ENCODE results near the gene PREB.
"Not testable (repeated sequence)": the region's sequence is repeated elsewhere in the genome, so short reads cannot be mapped to it uniquely, and the experiment has no call there.

Gene PREB

DNA sequence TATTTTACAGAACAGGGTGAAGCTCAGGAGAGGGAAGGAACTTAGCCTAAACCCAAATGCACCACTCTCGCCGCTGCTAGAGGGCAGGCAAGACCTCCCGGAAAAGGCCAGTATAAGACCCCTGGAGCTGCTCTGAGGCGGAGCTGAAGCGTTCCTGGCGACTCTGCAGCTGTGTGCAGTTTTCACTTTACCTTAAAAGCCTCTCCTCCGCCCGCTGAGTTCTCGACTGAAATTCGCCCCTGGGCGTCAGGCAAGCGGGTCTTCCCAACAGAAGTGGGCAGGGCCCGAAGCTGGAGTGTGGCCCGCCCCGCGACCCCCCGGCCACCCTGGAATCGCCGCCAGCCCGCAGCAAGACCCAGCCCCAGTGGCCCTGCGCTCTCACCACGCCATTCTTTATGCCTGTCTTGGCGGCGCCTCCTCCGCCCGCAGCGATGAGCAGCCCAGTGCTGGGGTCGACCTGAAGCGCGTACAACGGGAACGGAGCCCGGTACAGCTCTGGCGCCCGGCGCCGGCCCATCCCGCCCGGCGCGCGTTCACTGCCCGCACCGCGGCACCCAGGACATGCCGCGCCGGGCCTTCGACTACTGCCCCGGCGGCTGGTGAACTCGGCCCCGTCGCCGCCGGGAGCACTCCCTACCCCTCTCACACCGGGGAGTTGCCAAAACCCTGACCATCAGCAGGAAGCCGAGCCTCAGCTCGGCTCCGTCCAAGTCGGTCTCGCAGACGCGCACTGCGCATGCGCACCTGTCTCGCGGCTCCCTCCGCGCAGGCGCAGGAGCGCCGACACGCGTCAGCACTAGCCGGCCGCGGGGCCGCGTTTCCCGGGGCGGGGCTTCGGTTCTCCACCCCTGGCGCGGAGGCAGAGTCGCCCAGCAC is at the start of gene PREB:
Gene PREB, minus strand, starts transcription at position 732 of the 876 bp plus-strand sequence. Its CDS starts 215 bp downstream, at position 517.
- peak; percentile 99 for DNase-seq

DNA sequence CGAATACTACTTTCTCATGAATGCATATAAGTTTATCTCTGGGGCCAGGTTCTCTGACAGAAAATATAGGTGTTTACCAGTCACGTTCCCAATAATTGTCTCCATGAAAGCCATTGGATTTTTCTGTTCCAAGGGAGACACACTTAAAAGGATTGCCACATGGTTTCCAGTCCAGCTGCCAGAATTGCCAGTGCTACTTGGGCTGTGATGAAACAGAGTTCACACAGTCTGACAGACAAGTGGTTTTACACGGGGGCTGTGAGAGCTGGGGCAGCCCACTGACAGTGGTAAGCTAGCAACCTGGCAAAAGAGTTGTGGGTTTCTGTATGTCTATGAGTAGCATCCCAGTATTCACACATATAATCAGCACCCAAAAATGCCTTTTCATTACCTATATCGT is 49.7 kb upstream of the PREB start:
- DNase-seq, result no peak

- DNase-seq, result no peak
Observed at GRCh38 chr2:27182346-27182745, 47.9 kb upstream of the PREB start.

GRCh38 chr2:27179344-27180000 is 45.0 kb upstream of the PREB start:
- no peak for DNase-seq

DNA sequence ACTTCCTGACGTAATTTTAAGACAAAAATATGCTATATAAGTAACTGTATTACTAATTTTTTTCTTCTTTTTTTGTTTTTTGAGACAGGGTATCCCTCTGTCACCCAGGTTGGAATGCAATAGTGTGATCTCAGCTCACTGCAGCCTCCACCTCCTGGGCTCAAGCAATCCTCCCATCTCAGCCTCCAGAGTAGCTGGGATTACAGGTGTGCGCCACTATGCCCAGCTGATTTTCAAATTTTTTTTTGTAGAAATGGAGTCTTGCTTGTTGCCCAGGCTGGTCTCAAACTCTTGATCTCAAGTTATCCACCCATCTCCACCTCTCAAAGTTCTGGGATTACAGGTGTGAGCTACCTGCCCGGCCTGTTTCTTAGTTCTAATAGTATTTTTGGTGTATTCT is 44.0 kb upstream of the PREB start:
- no peak for DNase-seq

DNA sequence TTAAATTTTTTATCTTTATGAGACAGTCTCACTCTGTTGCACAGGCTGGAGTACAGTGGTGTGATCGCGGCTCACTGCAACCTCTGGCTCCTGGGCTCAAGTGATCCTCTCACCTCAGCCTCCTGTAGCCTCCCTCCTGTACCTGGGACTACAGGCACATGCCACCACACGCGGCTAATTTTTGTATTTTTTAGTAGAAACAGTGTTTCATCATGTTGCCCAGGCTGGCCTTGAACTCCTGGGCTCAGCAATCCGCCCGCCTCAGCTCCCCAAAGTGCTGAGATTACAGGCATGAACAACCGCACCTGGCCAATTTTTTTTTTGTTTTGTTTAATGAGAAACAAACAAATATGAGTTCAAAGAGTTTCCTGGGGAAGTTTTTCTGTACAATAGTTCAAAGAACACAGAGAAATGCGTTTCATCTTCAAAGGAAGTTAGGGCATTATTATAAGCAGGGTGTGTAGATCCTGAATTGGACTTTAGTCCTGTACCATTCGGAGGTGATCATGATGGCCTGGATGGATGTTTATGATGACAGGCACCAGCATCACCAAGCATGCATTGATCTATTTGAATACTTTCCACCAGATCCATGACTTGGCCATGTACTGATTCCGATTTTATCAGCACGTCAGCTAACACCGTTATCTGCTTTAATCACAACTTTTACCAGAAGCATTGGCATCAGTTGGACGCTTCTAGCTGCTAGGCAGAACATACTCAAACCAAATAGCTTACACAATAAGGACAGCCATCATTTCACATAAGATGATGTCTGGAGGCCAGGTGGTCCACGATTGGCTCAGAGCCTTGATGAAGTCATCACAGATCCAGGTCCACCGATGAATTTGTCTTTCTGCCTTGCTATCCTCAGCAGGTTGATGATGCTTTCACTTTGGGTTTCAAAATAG is 43.3 kb upstream of the PREB start:
- DNase-seq, result no peak

- not testable (repeated sequence) for DNase-seq
Observed at GRCh38 chr2:27175781-27176180, 41.3 kb upstream of the PREB start.

GRCh38 chr2:27175330-27175729 is 40.9 kb upstream of the PREB start:
- no peak for DNase-seq

- no peak for DNase-seq
Observed at GRCh38 chr2:27174638-27175037, 40.2 kb upstream of the PREB start.

DNA sequence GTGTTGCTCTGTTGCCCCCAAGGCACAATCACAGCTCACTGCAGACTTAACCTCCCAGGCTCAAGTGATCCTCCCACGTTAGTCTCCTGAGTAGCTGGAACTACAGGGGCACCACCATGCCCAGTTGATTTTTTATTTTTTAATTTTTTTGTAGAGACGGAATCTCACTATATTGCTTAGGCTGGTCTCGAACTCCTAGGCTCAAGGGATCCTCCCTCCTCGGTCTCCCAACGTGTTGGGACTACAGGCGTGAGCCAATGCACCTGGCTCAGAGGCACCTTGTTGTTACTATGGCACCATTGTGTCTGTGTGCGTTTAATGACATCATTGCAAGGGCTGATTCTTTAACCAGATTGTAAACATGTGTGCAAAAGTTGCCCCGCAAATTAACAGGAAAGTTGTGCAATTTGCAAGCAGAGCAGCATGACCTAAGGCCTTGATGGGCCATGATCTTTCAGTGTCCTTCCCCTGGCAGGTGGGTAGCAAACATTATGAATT is 37.0 kb upstream of the PREB start:
- DNase-seq, result no peak

- DNase-seq, result no peak
Observed at GRCh38 chr2:27170581-27171337, 36.3 kb upstream of the PREB start.

GRCh38 chr2:27164960-27165763 is 30.7 kb upstream of the PREB start:
- no peak for DNase-seq

DNA sequence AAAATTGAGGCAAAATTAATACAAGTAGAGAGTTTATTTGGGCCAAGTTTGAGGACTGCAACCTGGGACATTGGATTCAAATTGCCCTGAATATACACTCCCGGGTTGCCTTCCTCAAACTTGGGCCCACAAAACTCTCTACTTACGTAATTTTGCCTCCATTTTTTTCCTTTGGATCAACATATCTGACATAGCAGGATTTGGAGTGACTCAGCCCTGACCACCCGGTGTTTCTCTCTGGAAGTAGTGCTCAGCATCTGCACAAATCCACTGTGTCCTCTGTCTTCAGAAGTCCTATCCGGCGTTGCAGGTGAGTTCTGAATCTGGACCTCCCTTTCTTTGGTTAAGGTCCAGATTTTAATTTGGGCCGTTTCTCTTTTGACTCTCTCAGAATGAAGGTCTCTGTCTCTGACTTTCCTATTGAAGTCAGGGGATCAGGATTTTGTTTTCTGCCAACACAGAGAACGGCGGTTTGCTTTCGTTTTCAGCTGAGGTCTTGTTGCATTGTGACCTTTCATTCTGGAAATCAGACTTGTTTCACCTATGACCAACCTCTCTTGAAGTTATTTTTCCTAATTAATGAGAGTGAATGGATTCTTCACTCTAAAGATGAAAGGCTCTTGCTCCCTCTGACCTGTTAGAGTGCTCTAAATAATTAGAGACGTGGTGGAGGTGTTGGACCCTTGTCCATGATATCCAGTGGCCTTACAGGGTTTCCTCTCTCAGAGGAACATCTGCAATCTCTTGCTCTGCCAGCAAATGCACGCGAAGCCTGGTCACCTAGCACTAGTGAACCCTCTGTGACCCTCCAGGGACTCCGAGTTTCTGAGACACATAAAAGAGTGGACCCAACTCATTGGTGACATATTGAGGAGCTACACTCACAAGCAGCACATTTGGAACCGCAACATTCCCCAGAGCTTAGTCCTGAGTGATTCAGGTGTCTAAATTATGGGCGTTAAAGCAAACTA is 28.0 kb upstream of the PREB start:
- no peak for DNase-seq

DNA sequence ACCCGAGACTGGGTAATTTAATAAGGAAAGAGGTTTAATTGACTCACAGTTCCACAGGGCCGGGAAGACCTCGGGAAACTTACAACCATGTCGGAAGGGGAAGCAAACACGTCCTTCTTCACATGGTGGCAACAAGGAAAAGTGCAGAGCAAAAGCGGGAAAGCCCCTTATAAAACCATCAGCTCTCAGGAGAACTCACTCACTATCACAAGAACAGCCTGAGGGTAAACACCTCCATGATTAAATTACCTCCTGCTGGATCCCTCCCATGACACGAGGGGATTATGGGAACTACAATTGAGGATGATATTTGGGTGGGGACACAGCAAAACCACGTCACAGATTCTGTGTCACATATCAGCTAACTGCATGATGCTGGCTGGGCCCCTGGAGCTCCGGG is 25.8 kb upstream of the PREB start:
- no peak for DNase-seq

GRCh38 chr2:27159271-27159670 is 24.8 kb upstream of the PREB start:
- no peak for DNase-seq

DNA sequence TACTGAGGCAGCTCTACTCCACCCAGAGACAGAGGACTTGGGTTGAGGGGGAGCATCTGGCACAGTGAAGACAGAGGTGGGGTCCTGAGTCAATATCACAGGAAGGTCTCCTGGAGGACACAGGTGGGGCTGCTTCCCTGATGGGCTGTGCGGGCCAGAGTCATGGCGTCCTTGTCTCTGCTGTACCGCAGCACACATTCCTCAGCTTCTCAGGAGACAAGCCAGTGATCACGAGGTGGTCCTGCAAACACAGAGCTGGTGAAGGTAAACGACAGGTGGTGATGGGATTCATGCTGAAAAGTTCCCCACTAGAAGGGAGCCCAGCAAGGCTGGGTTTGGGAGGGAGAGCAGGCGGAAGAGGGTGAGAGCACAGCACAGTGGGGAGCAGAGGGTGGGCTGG is 24.0 kb upstream of the PREB start:
- DNase-seq, result no peak

DNA sequence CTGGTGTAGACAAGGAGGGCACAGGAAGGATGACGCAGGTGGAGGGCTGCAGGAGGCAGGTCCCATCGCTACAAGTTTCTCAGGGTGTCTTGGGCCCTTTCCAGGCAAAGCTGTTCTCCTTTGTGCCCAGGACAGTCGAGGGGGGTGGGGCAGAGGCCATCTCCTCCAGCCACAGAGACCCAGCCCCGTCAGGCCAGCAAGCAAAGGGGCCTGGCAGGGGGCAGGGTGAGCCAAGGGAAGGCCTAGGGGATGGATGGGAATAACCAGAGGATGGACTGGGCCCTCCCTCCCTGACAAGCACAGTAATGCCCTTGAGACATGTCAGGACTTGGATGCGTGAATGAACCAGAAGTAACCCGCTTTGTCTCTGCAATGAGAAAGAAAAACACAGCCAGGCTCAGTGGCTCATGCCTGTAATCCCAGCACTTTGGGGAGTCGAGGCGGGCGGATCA is 20.7 kb upstream of the PREB start:
- DNase-seq, result no peak

GRCh38 chr2:27154488-27154887 is 20.1 kb upstream of the PREB start:
- DNase-seq, result no peak

DNA sequence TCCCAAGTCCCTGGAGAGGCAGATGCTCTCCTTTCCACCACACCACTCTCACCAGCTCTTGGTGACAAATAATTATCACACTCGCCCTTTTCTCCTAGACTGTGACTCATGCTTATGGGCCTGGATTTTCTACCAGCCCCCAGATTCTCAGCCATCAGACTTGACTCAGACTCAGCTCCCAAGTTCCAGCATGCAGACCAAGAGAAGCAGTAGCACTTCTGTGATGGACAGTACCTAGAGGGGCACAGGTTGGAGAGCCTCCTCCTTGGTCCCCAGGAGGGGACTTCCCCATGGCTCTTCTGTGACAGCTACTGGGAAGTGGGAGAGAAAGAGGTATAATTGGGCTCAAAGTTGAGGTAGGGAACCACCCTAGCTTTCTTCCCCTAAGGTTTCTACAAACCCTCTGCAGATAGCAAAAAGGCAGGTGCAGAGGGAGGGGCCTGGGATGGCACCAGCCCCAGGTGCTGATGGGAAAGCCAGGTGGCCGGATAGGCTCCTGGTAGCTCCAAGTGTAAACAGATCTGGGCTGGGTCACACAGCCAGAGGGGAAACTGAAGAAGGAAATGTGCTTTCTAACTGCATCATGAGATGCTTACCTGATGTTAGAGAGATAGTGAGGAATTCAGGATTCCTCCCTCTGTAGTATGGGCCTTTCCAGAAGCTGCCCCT is 18.5 kb upstream of the PREB start:
- DNase-seq, result no peak
